Dermis blood vessel endothelial cell (primary cell): ENCODE data around the gene LIMS2. TPM values are rescaled to one million over a fixed set of nuclear protein-coding genes. Genes with fewer than 3 reads are reported as not detected.
A peak's percentile ranks its signal among the peaks of the same experiment; 100 is the strongest.

Experiments
- DNase-seq: peaks from one replicate; pipeline ENCODE4 v3.0.0; 2010
- total RNA-seq: library from RNA; depleted of rRNA; stranded (reverse); fragments of >200 nt; gene quantifications from 2 replicates; pipeline ENCODE4 v1.2.3, GENCODE V29; 2014

LIMS2 gene
- 20.1 and 23.8 TPM in 2 replicates for total RNA-seq

- peak; percentile 76 for DNase-seq
Observed at GRCh38 chr2:127675331-127676261, at the start of gene LIMS2. LIMS2 (minus strand) TSS chr2:127675530; CDS start chr2:127675024, 506 bp downstream.

- no peak for DNase-seq
Observed at GRCh38 chr2:127722807-127723206, 47.5 kb upstream of the LIMS2 start.

- no peak for DNase-seq
Observed at GRCh38 chr2:127721978-127722355, 46.6 kb upstream of the LIMS2 start.

GRCh38 chr2:127721311-127721977 is 46.1 kb upstream of the LIMS2 start:
- no peak for DNase-seq

GRCh38 chr2:127719301-127720218 is 44.2 kb upstream of the LIMS2 start:
- DNase-seq: no peak

GRCh38 chr2:127718271-127718670 is 42.9 kb upstream of the LIMS2 start:
- no peak for DNase-seq

- DNase-seq: no peak
Observed at GRCh38 chr2:127715778-127716449, 40.6 kb upstream of the LIMS2 start.

GRCh38 chr2:127713562-127713961 is 38.2 kb upstream of the LIMS2 start:
- no peak for DNase-seq

GRCh38 chr2:127712999-127713398 is 37.7 kb upstream of the LIMS2 start:
- no peak for DNase-seq

- no peak for DNase-seq
Observed at GRCh38 chr2:127709336-127709735, 34.0 kb upstream of the LIMS2 start.

- no peak for DNase-seq
Observed at GRCh38 chr2:127707890-127708648, 32.7 kb upstream of the LIMS2 start.

GRCh38 chr2:127706215-127706990 is 31.1 kb upstream of the LIMS2 start:
- DNase-seq: no peak

- DNase-seq: no peak
Observed at GRCh38 chr2:127705391-127706065, 30.2 kb upstream of the LIMS2 start.

GRCh38 chr2:127704641-127705390 is 29.5 kb upstream of the LIMS2 start:
- no peak for DNase-seq

GRCh38 chr2:127703282-127703681 is 28.0 kb upstream of the LIMS2 start:
- no peak for DNase-seq

GRCh38 chr2:127702395-127703009 is 27.2 kb upstream of the LIMS2 start:
- peak; percentile 25 for DNase-seq

- peak; percentile 88 for DNase-seq
Observed at GRCh38 chr2:127701651-127702394, 26.5 kb upstream of the LIMS2 start.

- peak; percentile 94 for DNase-seq
Observed at GRCh38 chr2:127701193-127701650, 25.9 kb upstream of the LIMS2 start, which contains the start of gene SFT2D3. SFT2D3 (plus strand) TSS chr2:127701497; CDS start chr2:127701529, 32 bp downstream.
